Keratinocyte (primary cell): ENCODE results near the gene SURF1. TPM values are rescaled to one million over a fixed set of nuclear protein-coding genes. Genes with fewer than 3 reads are reported as not detected.

ENCODE experiments used
- DNase-seq: peaks from one replicate; pipeline ENCODE4 v3.0.0-alpha.2; 2011; ENCODE audit warnings: low read depth, missing footprints, low spot score
- FAIRE-seq: peaks from 2 replicates; lab custom pipeline; 2011; peaks lifted over from hg19 to GRCh38; lab: Jason Lieb, UNC
- H2AFZ ChIP-seq: 2 replicates; pipeline ENCODE4 v1.6.0; 2012; ENCODE audit warnings: low read length, control low read depth, inconsistent platforms; ENCODE audit not compliant: control insufficient read depth
- H3K27ac ChIP-seq: 2 replicates; pipeline ENCODE4 v1.5.1; 2011; ENCODE audit warnings: low read length; ENCODE audit not compliant: control insufficient read depth, insufficient read depth
- H3K27me3 ChIP-seq: 3 replicates; pipeline ENCODE4 v1.6.0; 2011; ENCODE audit warnings: low read length; ENCODE audit not compliant: control insufficient read depth, insufficient read depth; ENCODE audit errors: extremely low read depth
- H3K36me3 ChIP-seq, 2 experiments: 2 replicates in 1 of 2; 3 replicates in 1 of 2; pipeline ENCODE4 v1.5.1; 2011; ENCODE audit warnings: low read length in 2 of 2, mild to moderate bottlenecking in 1 of 2; ENCODE audit not compliant: control insufficient read depth in 2 of 2, insufficient read depth in 2 of 2; ENCODE audit errors: extremely low read depth in 1 of 2
- H3K4me1 ChIP-seq: 3 replicates; pipeline ENCODE4 v1.5.1; 2011; ENCODE audit warnings: low read length; ENCODE audit not compliant: control insufficient read depth, insufficient read depth; ENCODE audit errors: extremely low read depth
- H3K4me2 ChIP-seq: 3 replicates; pipeline ENCODE4 v1.6.0; 2011; ENCODE audit warnings: low read depth, low read length; ENCODE audit not compliant: control insufficient read depth, insufficient read depth; ENCODE audit errors: extremely low read depth
- H3K4me3 ChIP-seq, 3 experiments: fragments of 200-600 bp in 1 of 3; sonication (generic) in 1 of 3; 2 replicates in 2 of 3; 3 replicates in 1 of 3; pipeline ENCODE4 v1.5.1; 2011 to 2016; ENCODE audit warnings: low read length in 3 of 3, mild to moderate bottlenecking in 3 of 3, control low read depth in 2 of 3, inconsistent platforms in 1 of 3, low read depth in 1 of 3, mixed read lengths in 1 of 3, mixed run types in 1 of 3, moderate library complexity in 1 of 3; ENCODE audit not compliant: control insufficient read depth in 2 of 3, insufficient read depth in 2 of 3; ENCODE audit errors: extremely low read depth in 1 of 3
- H3K79me2 ChIP-seq: 2 replicates; pipeline ENCODE4 v1.6.0; 2012; ENCODE audit warnings: low read length; ENCODE audit not compliant: control insufficient read depth, insufficient read depth
- H3K9ac ChIP-seq: 3 replicates; pipeline ENCODE4 v1.6.0; 2011; ENCODE audit warnings: low read length; ENCODE audit not compliant: control insufficient read depth, insufficient read depth; ENCODE audit errors: extremely low read depth
- H3K9me1 ChIP-seq: 3 replicates; pipeline ENCODE4 v1.6.0; 2011; ENCODE audit warnings: low read length; ENCODE audit not compliant: control insufficient read depth, insufficient read depth; ENCODE audit errors: extremely low read depth
- H3K9me3 ChIP-seq: 2 replicates; pipeline ENCODE4 v1.5.1; 2012; ENCODE audit warnings: low read depth, low read length; ENCODE audit not compliant: control insufficient read depth
- H4K20me1 ChIP-seq: 3 replicates; pipeline ENCODE4 v1.6.0; 2011; ENCODE audit warnings: low read length; ENCODE audit not compliant: control insufficient read depth, insufficient read depth; ENCODE audit errors: extremely low read depth
- CTCF ChIP-seq, 3 experiments: IDR thresholded peaks in 1 of 3; conservative IDR thresholded peaks in 1 of 3; optimal IDR thresholded peaks in 1 of 3; 2 replicates in 2 of 3; 3 replicates in 1 of 3; pipeline versions ENCODE3 to v1.5.1; 2011; ENCODE audit warnings: low read length in 3 of 3, mild to moderate bottlenecking in 3 of 3, moderate library complexity in 2 of 3, control low read depth in 1 of 3, inconsistent platforms in 1 of 3; ENCODE audit not compliant: insufficient read depth in 2 of 3; ENCODE audit errors: extremely low read depth in 1 of 3
- EZH2 ChIP-seq: IDR thresholded peaks from one replicate; pipeline ENCODE4 v1.6.1; 2012; ENCODE audit warnings: inconsistent platforms, mild to moderate bottlenecking, low read length, moderate library complexity
- dilution Hi-C: fragments of 300-500 bp; cut with MboI; formaldehyde crosslinking; loops from one replicate; pipeline ENCODE4 v1.7.0; 2020; ENCODE audit warnings: low sequenced_read_pairs; ENCODE audit not compliant: extremely low pct_ligation_motif_present
- polyA plus RNA-seq, 5 experiments: library from polyadenylated mRNA; depleted of rRNA in 3 of 5; stranded (reverse) in 3 of 5; stranded (forward) in 1 of 5; unstranded in 1 of 5; fragments of >200 nt; gene quantifications; 1 replicate in 1 of 5; 2 replicates in 3 of 5; 3 replicates in 1 of 5; pipeline versions ENCODE4 v1.2.1 to v1.2.3, GENCODE V29; 2011 to 2012; ENCODE audit warnings: missing spikeins in 2 of 5, low read depth in 1 of 5, low replicate concordance in 1 of 5

Gene SURF1
- polyA plus RNA-seq, 1 donor (not counting 4 experiments of a cell fraction or from before 2014, with no cell fraction given): 31.1 TPM

- dilution Hi-C loops: no loop called here
- no peaks in the 10 kb centered on the region for H3K27me3 ChIP-seq
- no peak for FAIRE-seq
- H3K9me3 ChIP-seq: no peaks in the 10 kb centered on the region
- no peak overlapping the region for H2AFZ ChIP-seq
- no peak for DNase-seq
- H3K79me2 ChIP-seq: no peaks in the 10 kb centered on the region
- H3K9me1 ChIP-seq: no peaks in the 10 kb centered on the region
- no peak overlapping the region for H3K9ac ChIP-seq
- H3K27ac ChIP-seq: no peak overlapping the region
- TF ChIP-seq CTCF (optimal IDR thresholded peaks at IDR 0.05 in 1 of 3, IDR thresholded peaks at IDR 0.05 in 1 of 3, conservative IDR thresholded peaks at IDR 0.05 in 1 of 3; ENCODE audit: extremely low read depth in 1 of 3, insufficient read depth in 2 of 3, low read length in 3 of 3): no peak
- TF ChIP-seq EZH2: no peak
- no peak overlapping the region for H3K4me2 ChIP-seq
- no peak overlapping the region for H3K4me3 ChIP-seq
- no peaks in the 10 kb centered on the region for H4K20me1 ChIP-seq
- H3K36me3 ChIP-seq: no peaks in the 10 kb centered on the region
- H3K4me1 ChIP-seq: no peaks in the 10 kb centered on the region
Measured at GRCh38 chr9:133306242-133307204, 49.8 kb downstream of the SURF1 start.

GRCh38 chr9:133305731-133306130 is 50.6 kb downstream of the SURF1 start:
- TF ChIP-seq EZH2 (no peak), CTCF (optimal IDR thresholded peaks at IDR 0.05 in 1 of 3, IDR thresholded peaks at IDR 0.05 in 1 of 3, conservative IDR thresholded peaks at IDR 0.05 in 1 of 3; ENCODE audit: extremely low read depth in 1 of 3, insufficient read depth in 2 of 3, low read length in 3 of 3) (no peak)
- Histone ChIP-seq H4K20me1 (no peaks in the 10 kb centered on the region), H3K4me3 (no peak overlapping the region), H2AFZ (no peak overlapping the region), H3K36me3 (no peaks in the 10 kb centered on the region), H3K27me3 (no peaks in the 10 kb centered on the region), H3K27ac (no peak overlapping the region), H3K9me1 (no peaks in the 10 kb centered on the region), H3K9ac (no peak overlapping the region), H3K9me3 (no peaks in the 10 kb centered on the region), H3K4me1 (no peaks in the 10 kb centered on the region), H3K4me2 (no peak overlapping the region), H3K79me2 (no peaks in the 10 kb centered on the region)
- FAIRE-seq (no peak), DNase-seq (no peak)
- dilution Hi-C loops: no loop called here
